ENCODE data around the gene CAB39. TPM values are rescaled to one million over a fixed set of nuclear protein-coding genes. Genes with fewer than 3 reads are reported as not detected.

CAB39 gene
- total and polyA plus RNA-seq, 2 experiments from 2014 or later, result 18.7 to 67.5 TPM

DNA sequence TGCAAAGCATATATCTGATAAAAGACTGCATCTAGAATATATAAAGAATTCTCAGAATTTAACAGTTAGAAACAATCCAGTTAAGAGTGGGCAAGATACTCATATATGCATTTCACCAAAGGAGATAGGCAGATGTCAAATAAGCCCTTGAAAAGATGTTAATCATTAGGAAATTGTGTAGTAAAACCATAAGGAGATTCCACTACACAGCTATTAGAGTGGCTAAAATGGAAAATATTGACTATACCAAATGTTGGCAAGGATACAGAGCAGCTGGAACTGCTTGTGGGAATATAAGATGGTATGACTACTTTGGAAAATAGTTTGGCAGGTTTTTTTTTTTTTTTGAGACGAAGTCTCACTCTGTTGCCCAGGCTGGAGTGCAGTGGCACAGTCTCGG is 59.5 kb downstream of the CAB39 start:
- Histone ChIP-seq H3K27ac (ENCODE audit: low read depth) (no peak overlapping the region), H3F3A (replicated peaks; ENCODE audit: low read depth) (no peaks in the 10 kb centered on the region), H3K4me2 (no peak overlapping the region), H3K27me3 (ENCODE audit: insufficient read depth) (no peaks in the 10 kb centered on the region), H2AFZ (no peak overlapping the region), H3K36me3 (ENCODE audit: insufficient read depth) (no peaks in the 10 kb centered on the region), H3K9me2 (ENCODE audit: insufficient read depth) (no peaks in the 10 kb centered on the region), H3K4me3 (no peak overlapping the region), H4K20me1 (replicated peaks; ENCODE audit: insufficient read depth) (peaks cover 11% of the 10 kb centered on the region; the same call in 1 of the 2 replicates), H3K79me2 (replicated peaks; ENCODE audit: insufficient read depth) (peaks cover 24% of the 10 kb centered on the region; the same call in 1 of the 2 replicates), H3K4me1 (ENCODE audit: insufficient read depth) (0 out of 2 replicates have a peak, but pooled peaks cover 6% of the 10 kb centered on the region)
- no peak overlapping the region for H3K27ac Mint-ChIP-seq
- ATAC-seq (no peak), DNase-seq (ENCODE audit: low spot score) (no peak)
- no peak overlapping the region for H3K4me3 Mint-ChIP-seq
- H3K36me3 Mint-ChIP-seq (ENCODE audit: low read depth), result peaks cover 16% of the 10 kb centered on the region; the same call in 2 of the 3 replicates
- no peaks in the 10 kb centered on the region; the same call in 2 of the 3 replicates for H3K4me1 Mint-ChIP-seq
- H3K9me3 Mint-ChIP-seq, result no peaks in the 10 kb centered on the region
- H3K27me3 Mint-ChIP-seq (ENCODE audit: insufficient read depth, low read depth, poor library complexity), result no peaks in the 10 kb centered on the region
- TF ChIP-seq, protein P1, sequence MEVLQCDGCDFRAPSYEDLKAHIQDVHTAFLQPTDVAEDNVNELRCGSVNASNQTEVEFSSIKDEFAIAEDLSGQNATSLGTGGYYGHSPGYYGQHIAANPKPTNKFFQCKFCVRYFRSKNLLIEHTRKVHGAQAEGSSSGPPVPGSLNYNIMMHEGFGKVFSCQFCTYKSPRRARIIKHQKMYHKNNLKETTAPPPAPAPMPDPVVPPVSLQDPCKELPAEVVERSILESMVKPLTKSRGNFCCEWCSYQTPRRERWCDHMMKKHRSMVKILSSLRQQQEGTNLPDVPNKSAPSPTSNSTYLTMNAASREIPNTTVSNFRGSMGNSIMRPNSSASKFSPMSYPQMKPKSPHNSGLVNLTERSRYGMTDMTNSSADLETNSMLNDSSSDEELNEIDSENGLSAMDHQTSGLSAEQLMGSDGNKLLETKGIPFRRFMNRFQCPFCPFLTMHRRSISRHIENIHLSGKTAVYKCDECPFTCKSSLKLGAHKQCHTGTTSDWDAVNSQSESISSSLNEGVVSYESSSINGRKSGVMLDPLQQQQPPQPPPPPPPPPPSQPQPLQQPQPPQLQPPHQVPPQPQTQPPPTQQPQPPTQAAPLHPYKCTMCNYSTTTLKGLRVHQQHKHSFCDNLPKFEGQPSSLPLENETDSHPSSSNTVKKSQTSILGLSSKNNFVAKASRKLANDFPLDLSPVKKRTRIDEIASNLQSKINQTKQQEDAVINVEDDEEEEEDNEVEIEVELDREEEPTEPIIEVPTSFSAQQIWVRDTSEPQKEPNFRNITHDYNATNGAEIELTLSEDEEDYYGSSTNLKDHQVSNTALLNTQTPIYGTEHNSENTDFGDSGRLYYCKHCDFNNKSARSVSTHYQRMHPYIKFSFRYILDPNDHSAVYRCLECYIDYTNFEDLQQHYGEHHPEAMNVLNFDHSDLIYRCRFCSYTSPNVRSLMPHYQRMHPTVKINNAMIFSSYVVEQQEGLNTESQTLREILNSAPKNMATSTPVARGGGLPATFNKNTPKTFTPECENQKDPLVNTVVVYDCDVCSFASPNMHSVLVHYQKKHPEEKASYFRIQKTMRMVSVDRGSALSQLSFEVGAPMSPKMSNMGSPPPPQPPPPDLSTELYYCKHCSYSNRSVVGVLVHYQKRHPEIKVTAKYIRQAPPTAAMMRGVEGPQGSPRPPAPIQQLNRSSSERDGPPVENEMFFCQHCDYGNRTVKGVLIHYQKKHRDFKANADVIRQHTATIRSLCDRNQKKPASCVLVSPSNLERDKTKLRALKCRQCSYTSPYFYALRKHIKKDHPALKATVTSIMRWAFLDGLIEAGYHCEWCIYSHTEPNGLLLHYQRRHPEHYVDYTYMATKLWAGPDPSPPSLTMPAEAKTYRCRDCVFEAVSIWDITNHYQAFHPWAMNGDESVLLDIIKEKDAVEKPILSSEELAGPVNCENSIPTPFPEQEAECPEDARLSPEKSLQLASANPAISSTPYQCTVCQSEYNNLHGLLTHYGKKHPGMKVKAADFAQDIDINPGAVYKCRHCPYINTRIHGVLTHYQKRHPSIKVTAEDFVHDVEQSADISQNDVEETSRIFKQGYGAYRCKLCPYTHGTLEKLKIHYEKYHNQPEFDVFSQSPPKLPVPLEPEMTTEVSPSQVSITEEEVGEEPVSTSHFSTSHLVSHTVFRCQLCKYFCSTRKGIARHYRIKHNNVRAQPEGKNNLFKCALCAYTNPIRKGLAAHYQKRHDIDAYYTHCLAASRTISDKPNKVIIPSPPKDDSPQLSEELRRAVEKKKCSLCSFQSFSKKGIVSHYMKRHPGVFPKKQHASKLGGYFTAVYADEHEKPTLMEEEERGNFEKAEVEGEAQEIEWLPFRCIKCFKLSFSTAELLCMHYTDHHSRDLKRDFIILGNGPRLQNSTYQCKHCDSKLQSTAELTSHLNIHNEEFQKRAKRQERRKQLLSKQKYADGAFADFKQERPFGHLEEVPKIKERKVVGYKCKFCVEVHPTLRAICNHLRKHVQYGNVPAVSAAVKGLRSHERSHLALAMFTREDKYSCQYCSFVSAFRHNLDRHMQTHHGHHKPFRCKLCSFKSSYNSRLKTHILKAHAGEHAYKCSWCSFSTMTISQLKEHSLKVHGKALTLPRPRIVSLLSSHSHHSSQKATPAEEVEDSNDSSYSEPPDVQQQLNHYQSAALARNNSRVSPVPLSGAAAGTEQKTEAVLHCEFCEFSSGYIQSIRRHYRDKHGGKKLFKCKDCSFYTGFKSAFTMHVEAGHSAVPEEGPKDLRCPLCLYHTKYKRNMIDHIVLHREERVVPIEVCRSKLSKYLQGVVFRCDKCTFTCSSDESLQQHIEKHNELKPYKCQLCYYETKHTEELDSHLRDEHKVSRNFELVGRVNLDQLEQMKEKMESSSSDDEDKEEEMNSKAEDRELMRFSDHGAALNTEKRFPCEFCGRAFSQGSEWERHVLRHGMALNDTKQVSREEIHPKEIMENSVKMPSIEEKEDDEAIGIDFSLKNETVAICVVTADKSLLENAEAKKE (CRISPR knock-in tag; IDR thresholded peaks at IDR 0.05), result no peak
- TF ChIP-seq, protein P2, sequence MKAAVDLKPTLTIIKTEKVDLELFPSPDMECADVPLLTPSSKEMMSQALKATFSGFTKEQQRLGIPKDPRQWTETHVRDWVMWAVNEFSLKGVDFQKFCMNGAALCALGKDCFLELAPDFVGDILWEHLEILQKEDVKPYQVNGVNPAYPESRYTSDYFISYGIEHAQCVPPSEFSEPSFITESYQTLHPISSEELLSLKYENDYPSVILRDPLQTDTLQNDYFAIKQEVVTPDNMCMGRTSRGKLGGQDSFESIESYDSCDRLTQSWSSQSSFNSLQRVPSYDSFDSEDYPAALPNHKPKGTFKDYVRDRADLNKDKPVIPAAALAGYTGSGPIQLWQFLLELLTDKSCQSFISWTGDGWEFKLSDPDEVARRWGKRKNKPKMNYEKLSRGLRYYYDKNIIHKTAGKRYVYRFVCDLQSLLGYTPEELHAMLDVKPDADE (IDR thresholded peaks at IDR 0.05), result no peak
- TF ChIP-seq NANOG (IDR thresholded peaks at IDR 0.05; ENCODE audit: borderline replicate concordance) (no peak), CREB1 (CRISPR knock-in tag; IDR thresholded peaks at IDR 0.05; ENCODE audit: low read depth) (no peak), ZNF331 (CRISPR knock-in tag; IDR thresholded peaks at IDR 0.05; ENCODE audit: low read depth) (no peak), STAT1 (IDR thresholded peaks at IDR 0.05; ENCODE audit: unreplicated experiment) (no peak), POLR2AphosphoS5 (IDR thresholded peaks at IDR 0.05; ENCODE audit: low read depth) (no peak), EZH2 (IDR thresholded peaks at IDR 0.05; ENCODE audit: low read depth, unreplicated experiment) (no peak), EZH2phosphoT487 (IDR thresholded peaks at IDR 0.05; ENCODE audit: unreplicated experiment) (no peak)
- TF ChIP-seq, protein P3, sequence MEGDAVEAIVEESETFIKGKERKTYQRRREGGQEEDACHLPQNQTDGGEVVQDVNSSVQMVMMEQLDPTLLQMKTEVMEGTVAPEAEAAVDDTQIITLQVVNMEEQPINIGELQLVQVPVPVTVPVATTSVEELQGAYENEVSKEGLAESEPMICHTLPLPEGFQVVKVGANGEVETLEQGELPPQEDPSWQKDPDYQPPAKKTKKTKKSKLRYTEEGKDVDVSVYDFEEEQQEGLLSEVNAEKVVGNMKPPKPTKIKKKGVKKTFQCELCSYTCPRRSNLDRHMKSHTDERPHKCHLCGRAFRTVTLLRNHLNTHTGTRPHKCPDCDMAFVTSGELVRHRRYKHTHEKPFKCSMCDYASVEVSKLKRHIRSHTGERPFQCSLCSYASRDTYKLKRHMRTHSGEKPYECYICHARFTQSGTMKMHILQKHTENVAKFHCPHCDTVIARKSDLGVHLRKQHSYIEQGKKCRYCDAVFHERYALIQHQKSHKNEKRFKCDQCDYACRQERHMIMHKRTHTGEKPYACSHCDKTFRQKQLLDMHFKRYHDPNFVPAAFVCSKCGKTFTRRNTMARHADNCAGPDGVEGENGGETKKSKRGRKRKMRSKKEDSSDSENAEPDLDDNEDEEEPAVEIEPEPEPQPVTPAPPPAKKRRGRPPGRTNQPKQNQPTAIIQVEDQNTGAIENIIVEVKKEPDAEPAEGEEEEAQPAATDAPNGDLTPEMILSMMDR (conservative IDR thresholded peaks at IDR 0.05; ENCODE audit: low read depth in 2 of 2), result no peak
- TF ChIP-seq, protein P4, sequence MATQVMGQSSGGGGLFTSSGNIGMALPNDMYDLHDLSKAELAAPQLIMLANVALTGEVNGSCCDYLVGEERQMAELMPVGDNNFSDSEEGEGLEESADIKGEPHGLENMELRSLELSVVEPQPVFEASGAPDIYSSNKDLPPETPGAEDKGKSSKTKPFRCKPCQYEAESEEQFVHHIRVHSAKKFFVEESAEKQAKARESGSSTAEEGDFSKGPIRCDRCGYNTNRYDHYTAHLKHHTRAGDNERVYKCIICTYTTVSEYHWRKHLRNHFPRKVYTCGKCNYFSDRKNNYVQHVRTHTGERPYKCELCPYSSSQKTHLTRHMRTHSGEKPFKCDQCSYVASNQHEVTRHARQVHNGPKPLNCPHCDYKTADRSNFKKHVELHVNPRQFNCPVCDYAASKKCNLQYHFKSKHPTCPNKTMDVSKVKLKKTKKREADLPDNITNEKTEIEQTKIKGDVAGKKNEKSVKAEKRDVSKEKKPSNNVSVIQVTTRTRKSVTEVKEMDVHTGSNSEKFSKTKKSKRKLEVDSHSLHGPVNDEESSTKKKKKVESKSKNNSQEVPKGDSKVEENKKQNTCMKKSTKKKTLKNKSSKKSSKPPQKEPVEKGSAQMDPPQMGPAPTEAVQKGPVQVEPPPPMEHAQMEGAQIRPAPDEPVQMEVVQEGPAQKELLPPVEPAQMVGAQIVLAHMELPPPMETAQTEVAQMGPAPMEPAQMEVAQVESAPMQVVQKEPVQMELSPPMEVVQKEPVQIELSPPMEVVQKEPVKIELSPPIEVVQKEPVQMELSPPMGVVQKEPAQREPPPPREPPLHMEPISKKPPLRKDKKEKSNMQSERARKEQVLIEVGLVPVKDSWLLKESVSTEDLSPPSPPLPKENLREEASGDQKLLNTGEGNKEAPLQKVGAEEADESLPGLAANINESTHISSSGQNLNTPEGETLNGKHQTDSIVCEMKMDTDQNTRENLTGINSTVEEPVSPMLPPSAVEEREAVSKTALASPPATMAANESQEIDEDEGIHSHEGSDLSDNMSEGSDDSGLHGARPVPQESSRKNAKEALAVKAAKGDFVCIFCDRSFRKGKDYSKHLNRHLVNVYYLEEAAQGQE (IDR thresholded peaks at IDR 0.05; ENCODE audit: unreplicated experiment), result no peak
